Measurements from ENCODE around the gene TIPARP. TPM values are rescaled to one million over a fixed set of nuclear protein-coding genes. Genes with fewer than 3 reads are reported as not detected.

The TIPARP gene
- total RNA-seq, 4 donors from 2014 or later: 49.8 to 144 (median 72.6) TPM

GRCh38 chr3:156741935-156742334 lies 67.5 kb downstream of the TIPARP start:
- H3K36me3 ChIP-seq: no peaks in the 10 kb centered on the region
- no peaks in the 10 kb centered on the region for H3K9me3 ChIP-seq
- no peak for ATAC-seq
- 100% methylated on average over 1 of the region's 2 CpGs; no CpG with 5 or more reads in 1 of the 2 donors for WGBS, 2 donors (ENCODE audit: low coverage in 1 of 2)
- peaks cover 0 to 4% (median 0%) of the 10 kb centered on the region in 3 donors for H3K4me1 ChIP-seq
- H3K4me3 ChIP-seq: no peak overlapping the region
- no peaks in the 10 kb centered on the region for H3K27me3 ChIP-seq
- no peak for TF ChIP-seq CTCF (IDR thresholded peaks at IDR 0.05)
- no peak for TF ChIP-seq POLR2AphosphoS5 (IDR thresholded peaks at IDR 0.05)
- TF ChIP-seq POLR2A (IDR thresholded peaks at IDR 0.05): no peak
- TF ChIP-seq EP300 (IDR thresholded peaks at IDR 0.05): no peak
- H3K27ac ChIP-seq: no peak overlapping the region

GRCh38 chr3:156742401-156742800 lies 68.0 kb downstream of the TIPARP start:
- TF ChIP-seq POLR2A (IDR thresholded peaks at IDR 0.05) (no peak), POLR2AphosphoS5 (IDR thresholded peaks at IDR 0.05) (no peak), CTCF (IDR thresholded peaks at IDR 0.05) (no peak), EP300 (IDR thresholded peaks at IDR 0.05) (no peak)
- Histone ChIP-seq H3K27ac (no peak overlapping the region), H3K9me3 (no peaks in the 10 kb centered on the region), H3K36me3 (no peaks in the 10 kb centered on the region), H3K27me3 (no peaks in the 10 kb centered on the region), H3K4me3 (no peak overlapping the region), H3K4me1 (peaks cover 0 to 4% (median 0%) of the 10 kb centered on the region in 3 donors)
- ATAC-seq: no peak

GRCh38 chr3:156743859-156744258 lies 69.5 kb downstream of the TIPARP start:
- 78 to 94% methylated on average over 4 to 5 of the region's 5 CpGs for WGBS, 2 donors (ENCODE audit: low coverage in 1 of 2)
- H3K36me3 ChIP-seq: no peaks in the 10 kb centered on the region
- H3K27ac ChIP-seq: no peak overlapping the region
- H3K4me3 ChIP-seq: no peak overlapping the region
- H3K9me3 ChIP-seq: no peaks in the 10 kb centered on the region
- H3K4me1 ChIP-seq: peaks cover 0 to 4% (median 0%) of the 10 kb centered on the region in 3 donors
- no peaks in the 10 kb centered on the region for H3K27me3 ChIP-seq
- no peak for ATAC-seq
- no peak for TF ChIP-seq POLR2AphosphoS5 (IDR thresholded peaks at IDR 0.05)
- no peak for TF ChIP-seq CTCF (IDR thresholded peaks at IDR 0.05)
- no peak for TF ChIP-seq POLR2A (IDR thresholded peaks at IDR 0.05)
- no peak for TF ChIP-seq EP300 (IDR thresholded peaks at IDR 0.05)

- Histone ChIP-seq H3K9me3 (no peaks in the 10 kb centered on the region), H3K27ac (no peak overlapping the region), H3K4me3 (no peak overlapping the region), H3K36me3 (no peaks in the 10 kb centered on the region), H3K27me3 (no peaks in the 10 kb centered on the region), H3K4me1 (peaks cover 0 to 4% (median 0%) of the 10 kb centered on the region in 3 donors)
- ATAC-seq: no peak
- WGBS, 2 donors (ENCODE audit: low coverage in 1 of 2): 95 to 96% methylated on average over 4 of the region's 7 CpGs
- no peak for TF ChIP-seq CTCF (IDR thresholded peaks at IDR 0.05)
- TF ChIP-seq POLR2AphosphoS5 (IDR thresholded peaks at IDR 0.05): no peak
- TF ChIP-seq POLR2A (IDR thresholded peaks at IDR 0.05): no peak
- TF ChIP-seq EP300 (IDR thresholded peaks at IDR 0.05): no peak
Measured at GRCh38 chr3:156744631-156745030, 70.2 kb downstream of the TIPARP start.

GRCh38 chr3:156745766-156746165 lies 71.4 kb downstream of the TIPARP start:
- ATAC-seq: no peak
- no peak overlapping the region for H3K4me3 ChIP-seq
- no peaks in the 10 kb centered on the region for H3K36me3 ChIP-seq
- no peaks in the 10 kb centered on the region for H3K9me3 ChIP-seq
- 25 to 56% methylated on average over 1 of the region's 1 CpG for WGBS, 2 donors (ENCODE audit: low coverage in 1 of 2)
- TF ChIP-seq CTCF (IDR thresholded peaks at IDR 0.05) (no peak), POLR2A (IDR thresholded peaks at IDR 0.05) (no peak), POLR2AphosphoS5 (IDR thresholded peaks at IDR 0.05) (no peak), EP300 (IDR thresholded peaks at IDR 0.05) (no peak)
- H3K27ac ChIP-seq: no peak overlapping the region
- H3K27me3 ChIP-seq: no peaks in the 10 kb centered on the region
- H3K4me1 ChIP-seq: peaks cover 0 to 4% (median 0%) of the 10 kb centered on the region in 3 donors

Measured in gastroesophageal sphincter (tissue), 4 donors.